Activated naive CD8-positive, alpha-beta T cell treated with anti-CD3 and anti-CD28 coated beads for 36 hours (primary cell): ENCODE results near the gene ADAT3. TPM values are rescaled to one million over a fixed set of nuclear protein-coding genes. Genes with fewer than 3 reads are reported as not detected.

ENCODE experiments used
- DNase-seq: peaks from one replicate; pipeline ENCODE4 v3.0.0; 2021
- H3K27ac Mint-ChIP-seq: one replicate; pipeline ENCODE4 v1.8.0; 2022; ENCODE audit warnings: mild to moderate bottlenecking, moderate library complexity, mixed read lengths
- H3K27me3 Mint-ChIP-seq: one replicate; pipeline ENCODE4 v1.8.0; 2022; ENCODE audit warnings: mild to moderate bottlenecking, mixed read lengths
- H3K36me3 Mint-ChIP-seq: one replicate; pipeline ENCODE4 v1.8.0; 2021; ENCODE audit warnings: mild to moderate bottlenecking, mixed read lengths
- H3K4me1 Mint-ChIP-seq: one replicate; pipeline ENCODE4 v1.8.0; 2021; ENCODE audit warnings: mixed read lengths
- H3K4me3 Mint-ChIP-seq: one replicate; pipeline ENCODE4 v1.8.0; 2022; ENCODE audit warnings: mild to moderate bottlenecking, moderate library complexity, mixed read lengths
- H3K9me3 Mint-ChIP-seq: one replicate; pipeline ENCODE4 v1.8.0; 2022; ENCODE audit warnings: mixed read lengths
- total RNA-seq, 2 experiments: library from RNA; stranded (reverse); gene quantifications; one replicate each; pipeline ENCODE4 v1.2.3, GENCODE V29; 2021

The ADAT3 gene
- total RNA-seq, 2 experiments from 2014 or later, result 5.7 to 5.9 TPM

- peak; percentile 87 for DNase-seq
- peaks cover 11% of the 10 kb centered on the region for H3K4me1 Mint-ChIP-seq
- peak overlapping the region; percentile 47 for H3K4me3 Mint-ChIP-seq
- peaks cover 8% of the 10 kb centered on the region for H3K36me3 Mint-ChIP-seq
- H3K27ac Mint-ChIP-seq, result no peak overlapping the region
- H3K27me3 Mint-ChIP-seq, result no peaks in the 10 kb centered on the region
- H3K9me3 Mint-ChIP-seq, result peaks cover 10% of the 10 kb centered on the region
Observed at GRCh38 chr19:1929021-1929742, 24.0 kb downstream of the ADAT3 start.

- no peak for DNase-seq
- H3K9me3 Mint-ChIP-seq, result peaks cover 13% of the 10 kb centered on the region
- peaks cover 14% of the 10 kb centered on the region for H3K36me3 Mint-ChIP-seq
- no peaks in the 10 kb centered on the region for H3K27me3 Mint-ChIP-seq
- no peak overlapping the region for H3K4me3 Mint-ChIP-seq
- peaks cover 11% of the 10 kb centered on the region for H3K4me1 Mint-ChIP-seq
- H3K27ac Mint-ChIP-seq, result no peak overlapping the region
Observed at GRCh38 chr19:1931445-1931844, 26.2 kb downstream of the ADAT3 start.

GRCh38 chr19:1932395-1932794, 27.2 kb downstream of the ADAT3 start:
- Mint-ChIP-seq H3K27me3 (no peaks in the 10 kb centered on the region), H3K9me3 (peaks cover 13% of the 10 kb centered on the region), H3K4me3 (no peak overlapping the region), H3K4me1 (peaks cover 11% of the 10 kb centered on the region), H3K27ac (no peak overlapping the region), H3K36me3 (peaks cover 17% of the 10 kb centered on the region)
- no peak for DNase-seq

- H3K27ac Mint-ChIP-seq, result no peak overlapping the region
- H3K27me3 Mint-ChIP-seq, result no peaks in the 10 kb centered on the region
- no peak for DNase-seq
- peaks cover 13% of the 10 kb centered on the region for H3K9me3 Mint-ChIP-seq
- H3K4me1 Mint-ChIP-seq, result peaks cover 10% of the 10 kb centered on the region
- no peak overlapping the region for H3K4me3 Mint-ChIP-seq
- H3K36me3 Mint-ChIP-seq, result peaks cover 17% of the 10 kb centered on the region
Observed at GRCh38 chr19:1933244-1933643, 28.0 kb downstream of the ADAT3 start.

GRCh38 chr19:1933942-1934341, 28.7 kb downstream of the ADAT3 start:
- H3K9me3 Mint-ChIP-seq, result peaks cover 13% of the 10 kb centered on the region
- no peak overlapping the region for H3K27ac Mint-ChIP-seq
- DNase-seq, result no peak
- H3K36me3 Mint-ChIP-seq, result peaks cover 17% of the 10 kb centered on the region
- no peak overlapping the region for H3K4me3 Mint-ChIP-seq
- peaks cover 11% of the 10 kb centered on the region for H3K4me1 Mint-ChIP-seq
- H3K27me3 Mint-ChIP-seq, result no peaks in the 10 kb centered on the region

GRCh38 chr19:1935484-1936208, 30.4 kb downstream of the ADAT3 start:
- H3K9me3 Mint-ChIP-seq, result peaks cover 13% of the 10 kb centered on the region
- no peaks in the 10 kb centered on the region for H3K27me3 Mint-ChIP-seq
- H3K4me3 Mint-ChIP-seq, result no peak overlapping the region

GRCh38 chr19:1936430-1936829, 31.2 kb downstream of the ADAT3 start:
- no peak for DNase-seq
- H3K9me3 Mint-ChIP-seq, result peaks cover 12% of the 10 kb centered on the region
- H3K27me3 Mint-ChIP-seq, result no peaks in the 10 kb centered on the region
- H3K4me3 Mint-ChIP-seq, result no peak overlapping the region
- H3K36me3 Mint-ChIP-seq, result peaks cover 17% of the 10 kb centered on the region
- no peak overlapping the region for H3K27ac Mint-ChIP-seq
- peaks cover 16% of the 10 kb centered on the region for H3K4me1 Mint-ChIP-seq

More at GRCh38 chr19:1935484-1936208, 30.4 kb downstream of the ADAT3 start:
- DNase-seq, result no peak
- Mint-ChIP-seq H3K27ac (no peak overlapping the region), H3K36me3 (peaks cover 17% of the 10 kb centered on the region), H3K4me1 (peaks cover 16% of the 10 kb centered on the region)

- Mint-ChIP-seq H3K4me1 (peaks cover 16% of the 10 kb centered on the region), H3K36me3 (peaks cover 12% of the 10 kb centered on the region), H3K4me3 (no peak overlapping the region), H3K27me3 (no peaks in the 10 kb centered on the region), H3K9me3 (peaks cover 7% of the 10 kb centered on the region), H3K27ac (no peak overlapping the region)
- no peak for DNase-seq
Observed at GRCh38 chr19:1936916-1937610, 31.9 kb downstream of the ADAT3 start.

GRCh38 chr19:1938071-1938470, 32.9 kb downstream of the ADAT3 start:
- Mint-ChIP-seq H3K9me3 (peaks cover 3% of the 10 kb centered on the region), H3K27me3 (no peaks in the 10 kb centered on the region), H3K27ac (no peak overlapping the region), H3K4me3 (no peak overlapping the region), H3K36me3 (peaks cover 9% of the 10 kb centered on the region), H3K4me1 (peaks cover 20% of the 10 kb centered on the region)
- DNase-seq, result no peak

- DNase-seq, result no peak
- H3K4me3 Mint-ChIP-seq, result peak within 1 kb of the TSS; percentile 91
- peaks cover 6% of the 10 kb centered on the region for H3K36me3 Mint-ChIP-seq
- H3K27me3 Mint-ChIP-seq, result no peaks in the 10 kb centered on the region
- H3K27ac Mint-ChIP-seq, result peak within 1 kb of the TSS; percentile 91
- peaks cover 31% of the 10 kb centered on the region for H3K4me1 Mint-ChIP-seq
- H3K9me3 Mint-ChIP-seq, result no peaks in the 10 kb centered on the region
Observed at GRCh38 chr19:1941146-1942077, 36.2 kb downstream of the ADAT3 start, which contains the start of gene CSNK1G2. CSNK1G2 (plus strand) TSS chr19:1941172; CDS start chr19:1969773, 28,601 bp downstream.

- Mint-ChIP-seq H3K4me3 (peak overlapping the region; percentile 91), H3K27ac (peak overlapping the region; percentile 89), H3K9me3 (no peaks in the 10 kb centered on the region), H3K4me1 (peaks cover 31% of the 10 kb centered on the region), H3K27me3 (no peaks in the 10 kb centered on the region), H3K36me3 (peaks cover 2% of the 10 kb centered on the region)
- peak; percentile 81 for DNase-seq
Observed at GRCh38 chr19:1942078-1942933, 37.1 kb downstream of the ADAT3 start.

GRCh38 chr19:1942934-1943555, 37.8 kb downstream of the ADAT3 start:
- no peaks in the 10 kb centered on the region for H3K9me3 Mint-ChIP-seq
- H3K4me1 Mint-ChIP-seq, result peaks cover 30% of the 10 kb centered on the region
- no peak for DNase-seq
- peak overlapping the region; percentile 89 for H3K27ac Mint-ChIP-seq
- no peaks in the 10 kb centered on the region for H3K27me3 Mint-ChIP-seq
- peaks cover 2% of the 10 kb centered on the region for H3K36me3 Mint-ChIP-seq
- peak overlapping the region; percentile 91 for H3K4me3 Mint-ChIP-seq

- H3K27me3 Mint-ChIP-seq, result no peaks in the 10 kb centered on the region
- DNase-seq, result no peak
- peaks cover 28% of the 10 kb centered on the region for H3K4me1 Mint-ChIP-seq
- H3K4me3 Mint-ChIP-seq, result peak overlapping the region; percentile 91
- peaks cover 2% of the 10 kb centered on the region for H3K36me3 Mint-ChIP-seq
- H3K27ac Mint-ChIP-seq, result peak overlapping the region; percentile 89
- no peaks in the 10 kb centered on the region for H3K9me3 Mint-ChIP-seq
Observed at GRCh38 chr19:1943661-1944087, 38.5 kb downstream of the ADAT3 start.
